Neuronal stem cell (in vitro differentiated cells): ENCODE measurements around the gene FAHD1.

Experiments
- DNase-seq: peaks from one replicate; pipeline ENCODE4 v3.0.0-alpha.2; 2013; ENCODE audit warnings: low spot score
- H2AFZ ChIP-seq: one replicate; pipeline ENCODE4 v1.6.1; 2013; ENCODE audit warnings: mild to moderate bottlenecking, low read length, inconsistent platforms
- H2AK5ac ChIP-seq: 2 replicates; pipeline ENCODE4 v1.6.1; 2013; ENCODE audit warnings: low read depth, mild to moderate bottlenecking, inconsistent platforms, low read length, moderate library complexity, mixed read lengths
- H2BK120ac ChIP-seq: 2 replicates; pipeline ENCODE4 v1.6.1; 2013; ENCODE audit warnings: low read depth, mild to moderate bottlenecking, inconsistent platforms, low read length, moderate library complexity, mixed read lengths
- H2BK12ac ChIP-seq: one replicate; pipeline ENCODE4 v1.6.1; 2013; ENCODE audit warnings: low read length, inconsistent platforms
- H2BK15ac ChIP-seq: 2 replicates; pipeline ENCODE4 v1.6.1; 2013; ENCODE audit warnings: mild to moderate bottlenecking, low read length, inconsistent platforms, mixed read lengths
- H2BK5ac ChIP-seq: one replicate; pipeline ENCODE4 v1.6.1; 2013; ENCODE audit warnings: inconsistent platforms, mild to moderate bottlenecking, low read length, moderate library complexity
- H3K14ac ChIP-seq: one replicate; pipeline ENCODE4 v1.6.1; 2013; ENCODE audit warnings: low read length, inconsistent platforms
- H3K18ac ChIP-seq: 2 replicates; pipeline ENCODE4 v1.6.1; 2013; ENCODE audit warnings: low read length, inconsistent platforms
- H3K23ac ChIP-seq: 2 replicates; pipeline ENCODE4 v1.6.1; 2013; ENCODE audit warnings: low read depth, mild to moderate bottlenecking, mixed read lengths, low read length, inconsistent platforms; ENCODE audit not compliant: poor library complexity
- H3K27ac ChIP-seq: replicated peaks from 3 replicates; pipeline ENCODE4 v1.5.1; 2013; ENCODE audit warnings: low read length, inconsistent platforms
- H3K27me3 ChIP-seq, 3 experiments: 2 replicates each; pipeline ENCODE4 v1.6.1; 2013; ENCODE audit warnings: low read length in 3 of 3, mild to moderate bottlenecking in 2 of 3, inconsistent platforms in 1 of 3, low read depth in 1 of 3, mixed read lengths in 1 of 3, moderate library complexity in 1 of 3; ENCODE audit not compliant: control insufficient read depth in 3 of 3, insufficient read depth in 3 of 3
- H3K36me3 ChIP-seq, 2 donors: replicated peaks in 1 of 2; 2 replicates each; pipeline ENCODE4 v1.6.1; 2013; ENCODE audit warnings: low read length in 2 of 2; ENCODE audit not compliant: control insufficient read depth in 2 of 2, insufficient read depth in 2 of 2
- H3K4ac ChIP-seq: 2 replicates; pipeline ENCODE4 v1.6.1; 2013; ENCODE audit warnings: inconsistent platforms, mild to moderate bottlenecking, low read length, moderate library complexity
- H3K4me1 ChIP-seq, 2 donors: 1 replicate in 1 of 2; 2 replicates in 1 of 2; pipeline ENCODE4 v1.6.1; 2013; ENCODE audit warnings: low read length in 2 of 2, low read depth in 1 of 2; ENCODE audit not compliant: control insufficient read depth in 2 of 2, insufficient read depth in 1 of 2
- H3K4me2 ChIP-seq: one replicate; pipeline ENCODE4 v1.6.1; 2013; ENCODE audit warnings: mild to moderate bottlenecking, low read length, inconsistent platforms; ENCODE audit not compliant: insufficient read depth, poor library complexity, severe bottlenecking
- H3K4me3 ChIP-seq, 2 donors: 2 replicates each; pipeline ENCODE4 v1.5.1; 2013; ENCODE audit warnings: low read length in 2 of 2, mild to moderate bottlenecking in 2 of 2, inconsistent platforms in 1 of 2, moderate library complexity in 1 of 2
- H3K79me1 ChIP-seq: one replicate; pipeline ENCODE4 v1.6.1; 2013; ENCODE audit warnings: low read depth, mild to moderate bottlenecking, inconsistent platforms, low read length, moderate library complexity
- H3K9ac ChIP-seq: one replicate; pipeline ENCODE4 v1.6.1; 2013; ENCODE audit warnings: mild to moderate bottlenecking, low read depth, low read length, inconsistent platforms; ENCODE audit not compliant: poor library complexity
- H3K9me3 ChIP-seq, 2 donors: replicated peaks in 1 of 2; 2 replicates each; pipeline versions ENCODE3 to v1.6.1; 2013; ENCODE audit warnings: low read length in 2 of 2, mild to moderate bottlenecking in 2 of 2, inconsistent platforms in 1 of 2, low read depth in 1 of 2, mixed read lengths in 1 of 2, moderate library complexity in 1 of 2; ENCODE audit not compliant: control insufficient read depth in 2 of 2, insufficient read depth in 1 of 2
- H4K8ac ChIP-seq: one replicate; pipeline ENCODE4 v1.6.1; 2013; ENCODE audit warnings: low read depth, mild to moderate bottlenecking, inconsistent platforms, low read length, moderate library complexity
- H4K91ac ChIP-seq: one replicate; pipeline ENCODE4 v1.6.1; 2013; ENCODE audit warnings: low read length, low read depth, mild to moderate bottlenecking, inconsistent platforms; ENCODE audit not compliant: poor library complexity
- WGBS, 2 donors: extraction: QIAGEN DNeasy Blood & Tissue Kit; methylation state at CpG; one replicate each; pipeline ENCODE4 v1.1.7; 2013; ENCODE audit warnings: missing lambda C conversion rate in 2 of 2, mixed read lengths in 1 of 2; ENCODE audit not compliant: insufficient read length in 2 of 2, insufficient replicate concordance in 1 of 2; ENCODE audit errors: extremely low coverage in 2 of 2; 5-methylcytosine and 5-hydroxymethylcytosine counted together

FAHD1 gene

DNA sequence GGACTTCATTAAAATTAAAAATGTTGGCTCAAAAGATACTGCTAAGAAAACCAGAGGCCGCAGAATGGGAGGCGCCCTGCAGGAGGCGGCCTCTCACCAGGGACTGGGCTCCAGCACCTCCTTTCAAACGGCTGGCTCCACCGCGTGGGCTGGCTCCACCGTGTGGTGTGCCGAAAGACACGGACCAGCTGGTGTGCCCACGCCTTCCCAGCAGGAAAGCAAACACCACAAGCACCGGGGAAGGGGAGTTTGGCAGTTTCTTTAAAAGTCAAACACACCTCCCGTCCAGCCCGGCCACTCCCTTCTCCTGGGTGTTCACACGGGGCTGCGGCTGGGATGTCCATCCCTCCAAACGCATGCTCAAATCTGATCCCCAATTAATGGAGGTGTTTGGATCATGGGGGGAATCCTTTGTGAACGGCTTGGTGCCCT lies 14.3 kb upstream of the FAHD1 start:
- H3K4me2 ChIP-seq = no peak overlapping the region
- no peak overlapping the region for H2AFZ ChIP-seq
- H3K79me1 ChIP-seq = peaks cover 11% of the 10 kb centered on the region
- H4K8ac ChIP-seq = no peak overlapping the region
- H3K18ac ChIP-seq = no peak overlapping the region
- H3K14ac ChIP-seq = no peak overlapping the region
- H3K4me1 ChIP-seq = no peaks in the 10 kb centered on the region
- no peaks in the 10 kb centered on the region for H3K9me3 ChIP-seq
- H2BK15ac ChIP-seq = no peak overlapping the region
- no peak for DNase-seq
- H4K91ac ChIP-seq = no peak overlapping the region
- no peak overlapping the region for H2BK5ac ChIP-seq
- H2AK5ac ChIP-seq = no peak overlapping the region
- H3K27me3 ChIP-seq = no peaks in the 10 kb centered on the region
- no peak overlapping the region for H3K27ac ChIP-seq
- no peak overlapping the region for H2BK12ac ChIP-seq
- H3K23ac ChIP-seq = no peak overlapping the region
- peaks cover 25 to 62% of the 10 kb centered on the region in 2 donors for H3K36me3 ChIP-seq
- H3K4me3 ChIP-seq = no peak overlapping the region
- WGBS, 2 donors = no CpG with 5 or more reads among the region's 17 CpGs
- H3K4ac ChIP-seq = no peak overlapping the region
- H2BK120ac ChIP-seq = no peak overlapping the region
- H3K9ac ChIP-seq = no peak overlapping the region

DNA sequence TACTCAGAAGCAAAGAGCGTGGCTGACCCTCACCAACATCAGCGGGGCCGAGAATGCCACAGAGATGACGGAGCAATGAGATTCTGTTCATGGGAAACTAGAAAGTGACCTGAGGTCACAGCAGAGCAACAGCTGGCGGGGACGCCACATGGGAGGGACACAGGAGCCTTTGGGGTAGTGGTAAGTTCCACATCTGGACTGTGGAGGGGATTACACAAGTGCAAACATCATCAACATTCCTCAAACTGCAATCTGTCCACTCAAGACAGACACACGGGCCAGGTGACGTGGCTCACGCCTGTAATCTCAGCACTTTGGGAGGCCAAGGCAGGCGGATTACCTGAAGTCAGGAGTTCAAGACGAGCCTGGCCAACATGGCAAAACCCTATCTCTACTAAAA lies 11.5 kb upstream of the FAHD1 start:
- no peak overlapping the region for H2BK15ac ChIP-seq
- no peaks in the 10 kb centered on the region for H3K4me1 ChIP-seq
- H4K8ac ChIP-seq = no peak overlapping the region

DNA sequence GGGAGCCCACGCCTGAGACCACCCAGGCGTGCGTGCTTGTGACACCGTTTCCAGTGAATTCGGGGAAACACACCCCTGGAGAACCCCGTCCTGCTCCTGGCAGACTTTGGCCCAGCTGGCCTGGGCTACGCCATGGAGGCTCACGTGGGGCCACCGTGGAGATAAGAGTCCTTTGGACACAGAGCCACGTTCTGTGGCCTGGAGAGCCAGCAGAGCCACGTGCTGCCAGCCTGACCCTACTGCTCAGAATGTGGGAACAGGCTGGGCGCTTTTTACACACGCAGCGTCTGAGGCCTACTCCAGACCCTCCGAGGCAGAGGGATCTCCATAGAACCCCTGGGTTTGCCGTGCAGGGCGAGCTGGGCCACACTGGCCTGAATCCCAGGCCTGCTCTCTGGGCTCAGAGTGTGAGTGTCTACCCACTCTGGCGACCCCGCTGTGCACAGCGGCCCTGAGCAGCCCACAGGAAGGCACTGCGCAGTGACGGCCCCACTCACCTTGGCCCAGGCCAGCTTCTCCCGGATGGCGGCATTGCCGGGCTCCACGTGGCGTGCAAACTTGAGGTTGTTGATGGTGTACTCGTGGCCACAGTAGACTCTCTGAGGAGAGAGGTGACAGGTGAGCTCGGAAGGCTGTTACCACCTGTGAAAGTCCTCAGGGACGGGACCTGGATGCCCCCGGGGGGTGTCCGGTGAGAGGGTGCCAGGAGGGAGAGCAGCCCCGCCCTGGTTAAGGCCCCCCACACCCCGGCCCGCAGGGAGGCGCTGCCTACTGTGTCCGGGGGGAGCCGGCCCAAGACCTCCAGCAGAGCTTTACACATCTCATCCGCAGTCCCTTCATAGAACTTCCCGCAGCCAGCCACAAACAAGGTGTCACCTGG lies 10.4 kb upstream of the FAHD1 start:
- no peak for DNase-seq
- Histone ChIP-seq H3K79me1 (peaks cover 7% of the 10 kb centered on the region), H3K14ac (no peak overlapping the region), H2AFZ (no peak overlapping the region), H2BK120ac (no peak overlapping the region), H3K4ac (no peak overlapping the region), H3K27me3 (no peaks in the 10 kb centered on the region), H3K27ac (no peak overlapping the region), H3K9ac (no peak overlapping the region), H4K91ac (no peak overlapping the region), H3K4me3 (no peak overlapping the region), H2BK15ac (no peak overlapping the region), H3K18ac (no peak overlapping the region), H3K23ac (peak overlapping the region; percentile 11), H4K8ac (no peak overlapping the region), H3K4me2 (no peak overlapping the region), H2BK12ac (no peak overlapping the region), H2BK5ac (no peak overlapping the region), H3K4me1 (no peaks in the 10 kb centered on the region), H2AK5ac (no peak overlapping the region), H3K36me3 (peaks cover 10 to 57% of the 10 kb centered on the region in 2 donors), H3K9me3 (no peaks in the 10 kb centered on the region)
- WGBS, 2 donors = no CpG with 5 or more reads among the region's 40 CpGs

More for the DNA sequence above, 11.5 kb upstream of the FAHD1 start:
- Histone ChIP-seq H3K9ac (no peak overlapping the region), H2BK120ac (no peak overlapping the region), H3K4me3 (no peak overlapping the region), H3K18ac (no peak overlapping the region), H3K36me3 (peaks cover 7 to 52% of the 10 kb centered on the region in 2 donors), H3K27ac (no peak overlapping the region), H3K4me2 (no peak overlapping the region), H3K14ac (no peak overlapping the region), H2BK5ac (no peak overlapping the region), H3K79me1 (peaks cover 7% of the 10 kb centered on the region), H3K27me3 (no peaks in the 10 kb centered on the region), H4K91ac (no peak overlapping the region), H2AK5ac (no peak overlapping the region), H3K9me3 (no peaks in the 10 kb centered on the region), H3K4ac (no peak overlapping the region), H3K23ac (no peak overlapping the region), H2BK12ac (no peak overlapping the region), H2AFZ (no peak overlapping the region)
- WGBS, 2 donors = no CpG with 5 or more reads among the region's 11 CpGs
- DNase-seq = no peak

DNA sequence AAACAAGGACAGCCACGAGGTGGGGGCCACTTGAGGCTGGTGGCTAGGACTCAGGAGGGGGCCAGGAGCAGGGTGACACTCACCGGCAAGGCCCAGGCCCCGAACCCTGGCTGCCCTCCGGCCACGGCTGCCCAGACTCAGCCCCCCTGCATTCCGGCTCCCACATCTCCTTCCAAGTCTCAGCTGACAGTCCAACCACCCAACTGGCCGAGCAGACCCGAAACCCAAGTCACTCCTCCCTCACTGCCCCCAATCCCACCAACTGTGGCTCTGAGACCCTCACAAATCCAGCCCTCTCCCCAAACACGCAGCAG lies 9.8 kb upstream of the FAHD1 start:
- Histone ChIP-seq H3K4me1 (no peaks in the 10 kb centered on the region), H2BK5ac (peak overlapping the region; percentile 75), H3K4ac (no peak overlapping the region), H3K36me3 (peaks cover 11 to 61% of the 10 kb centered on the region in 2 donors), H3K9me3 (no peaks in the 10 kb centered on the region), H3K4me2 (no peak overlapping the region), H2AFZ (no peak overlapping the region), H3K14ac (no peak overlapping the region), H3K23ac (no peak overlapping the region), H4K91ac (no peak overlapping the region), H2BK12ac (no peak overlapping the region), H2BK120ac (no peak overlapping the region), H3K27ac (no peak overlapping the region), H3K9ac (no peak overlapping the region), H3K4me3 (no peak overlapping the region), H3K27me3 (no peaks in the 10 kb centered on the region), H2BK15ac (no peak overlapping the region), H3K79me1 (peaks cover 10% of the 10 kb centered on the region), H3K18ac (no peak overlapping the region), H2AK5ac (no peak overlapping the region), H4K8ac (no peak overlapping the region)
- DNase-seq = no peak
- no CpG with 5 or more reads among the region's 9 CpGs for WGBS, 2 donors
